Suprapubic skin (tissue), 4 donors: ENCODE data around the gene WASHC4.

Experiments used
- CTCF ChIP-seq, 2 donors: fragments of 200-600 bp in 1 of 2; fragments of 450-650 bp in 1 of 2; sonication (generic) in 1 of 2; IDR thresholded peaks; one replicate each; pipeline ENCODE4 v1.5.1; 2016 to 2019; ENCODE audit warnings: antibody characterized with exemption in 2 of 2, mild to moderate bottlenecking in 1 of 2, moderate library complexity in 1 of 2
- EP300 ChIP-seq: sonication (generic); formaldehyde crosslinking; IDR thresholded peaks from one replicate; pipeline ENCODE4 v1.6.1; 2017; ENCODE audit warnings: antibody characterized with exemption
- POLR2A ChIP-seq, 2 donors: fragments of 450-650 bp; IDR thresholded peaks; one replicate each; pipeline ENCODE4 v1.6.1; 2017; ENCODE audit warnings: antibody characterized with exemption in 2 of 2, mild to moderate bottlenecking in 2 of 2, moderate library complexity in 2 of 2
- POLR2AphosphoS5 ChIP-seq, 3 donors: sonication (generic); formaldehyde crosslinking; IDR thresholded peaks; one replicate each; pipeline ENCODE4 v1.6.1; 2017; ENCODE audit warnings: antibody characterized with exemption in 3 of 3

DNA sequence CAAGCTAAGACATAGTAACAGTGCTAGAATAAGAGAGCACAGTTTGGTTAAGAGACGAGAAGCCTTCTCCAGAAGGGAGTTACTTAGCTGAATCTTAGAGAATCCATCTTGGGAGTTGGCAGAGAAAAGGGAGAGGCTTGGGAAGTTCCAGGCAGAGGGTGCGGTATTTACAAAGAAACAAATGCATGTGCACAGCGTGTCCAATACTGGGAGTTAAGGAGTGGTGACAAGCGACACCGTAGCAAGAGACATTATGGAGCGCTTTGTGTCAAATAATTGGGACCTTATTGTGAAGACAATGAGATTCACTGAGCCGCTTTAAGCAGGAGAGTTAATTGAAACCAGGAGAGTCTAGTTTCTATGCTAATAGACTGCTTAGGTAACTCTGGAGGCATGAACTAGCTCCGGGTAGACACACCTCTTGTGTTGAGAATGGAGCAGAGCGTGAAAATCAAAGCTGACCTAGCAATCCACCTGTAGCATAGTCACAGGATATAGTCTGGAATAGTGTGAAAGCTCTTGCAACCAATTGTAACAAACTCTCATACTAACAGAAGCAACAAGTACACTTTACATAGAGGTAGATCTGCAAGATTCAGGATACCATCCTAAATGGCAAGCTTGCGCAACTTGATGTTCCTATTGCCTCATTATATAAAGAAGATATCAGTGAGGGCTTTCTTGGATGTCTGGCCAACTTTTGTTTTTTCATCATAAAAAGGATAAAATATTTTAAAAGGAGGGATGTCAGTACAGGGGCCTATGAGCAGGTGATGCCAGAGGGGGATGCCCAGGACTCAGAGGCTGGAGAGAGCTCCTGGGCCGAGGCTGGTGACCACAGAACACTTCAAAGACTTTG, 28.6 kb upstream of the WASHC4 start:
- TF ChIP-seq CTCF (IDR thresholded peaks at IDR 0.05): no peak
- no peak for TF ChIP-seq EP300
- no peak for TF ChIP-seq POLR2A (IDR thresholded peaks at IDR 0.05)
- no peak for TF ChIP-seq POLR2AphosphoS5 (IDR thresholded peaks at IDR 0.05)
